SH-SY5Y (cell line): ENCODE data around the gene DMBX1.

Experiments used
- GATA2 ChIP-seq: IDR thresholded peaks from 2 replicates; pipeline ENCODE4 v1.6.1; 2011; ENCODE audit warnings: mild to moderate bottlenecking, low read depth, low read length
- GATA3 ChIP-seq: IDR thresholded peaks from 2 replicates; pipeline ENCODE4 v1.6.1; 2011; ENCODE audit warnings: low read depth, mild to moderate bottlenecking, low read length, moderate library complexity

The DMBX1 gene

DNA sequence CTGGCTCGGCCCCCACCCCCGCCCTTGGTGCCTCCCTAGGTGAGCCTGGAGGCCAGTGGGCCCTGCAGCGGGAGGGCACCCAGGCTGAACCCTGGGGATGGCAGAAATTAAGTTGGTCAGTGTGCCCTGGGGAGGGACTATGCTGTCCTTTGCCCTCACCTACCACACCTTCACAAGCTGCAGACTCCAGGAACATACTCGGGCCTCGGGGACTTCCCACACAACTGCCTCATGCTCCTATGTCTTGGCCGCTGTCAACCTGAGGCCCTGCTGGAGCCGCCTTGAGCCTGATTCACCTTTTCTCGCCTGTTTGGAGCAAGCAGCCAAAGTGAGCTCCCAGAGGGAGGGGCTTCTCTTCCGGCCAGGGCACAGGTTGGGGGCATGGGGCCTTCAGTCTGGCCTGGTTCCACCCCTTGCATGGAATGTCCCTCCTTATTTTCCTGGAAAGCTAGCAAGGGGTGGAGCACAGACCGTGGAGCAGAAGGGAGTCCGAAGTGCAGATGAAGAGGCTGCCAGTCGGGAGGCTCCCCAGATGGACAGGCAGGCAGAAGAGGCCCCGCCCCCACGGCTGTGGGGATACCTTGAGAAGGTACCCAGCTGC lies 37.2 kb downstream of the DMBX1 start:
- TF ChIP-seq GATA2 (no peak), GATA3 (no peak)

DNA sequence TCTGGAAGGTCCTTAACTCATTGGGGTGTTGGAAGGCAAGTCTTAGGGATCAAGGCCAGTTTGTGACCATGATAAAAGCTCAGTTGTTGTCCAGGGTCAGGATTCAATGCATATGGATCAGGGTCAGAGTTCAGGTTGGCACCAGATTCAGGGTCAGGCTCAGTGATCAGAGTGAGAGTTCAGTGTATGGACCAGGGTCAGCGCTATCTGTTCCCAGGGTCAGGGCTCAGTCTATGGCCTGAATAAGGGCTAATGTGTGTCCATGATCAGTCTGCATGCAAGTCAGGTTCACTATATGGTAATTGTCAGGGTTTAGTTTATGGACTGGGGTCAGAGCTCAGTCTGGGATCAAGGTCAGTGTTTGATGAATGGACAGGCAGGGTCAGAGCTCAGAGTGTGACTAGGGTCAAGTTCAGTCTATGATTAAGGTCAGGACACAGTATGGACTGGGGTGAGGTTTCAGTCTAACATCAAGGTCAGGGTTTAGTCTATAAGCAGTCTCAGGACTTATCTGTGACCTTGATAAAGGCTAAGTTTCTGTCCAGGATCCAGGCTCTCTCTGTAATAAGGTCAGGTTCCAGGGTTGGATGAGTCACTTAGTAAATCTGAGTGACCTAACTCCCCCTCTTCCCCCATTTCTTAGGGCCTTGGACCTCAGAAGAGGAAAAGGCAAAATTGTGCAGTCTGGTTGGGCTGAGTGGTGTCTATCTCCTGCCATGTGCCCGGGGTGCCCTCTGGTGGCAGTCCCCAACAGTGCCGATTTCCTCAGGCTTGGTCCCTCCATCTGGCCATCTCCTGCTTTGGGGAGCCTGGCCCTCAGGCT lies 38.0 kb downstream of the DMBX1 start:
- TF ChIP-seq GATA3 (no peak), GATA2 (no peak)

DNA sequence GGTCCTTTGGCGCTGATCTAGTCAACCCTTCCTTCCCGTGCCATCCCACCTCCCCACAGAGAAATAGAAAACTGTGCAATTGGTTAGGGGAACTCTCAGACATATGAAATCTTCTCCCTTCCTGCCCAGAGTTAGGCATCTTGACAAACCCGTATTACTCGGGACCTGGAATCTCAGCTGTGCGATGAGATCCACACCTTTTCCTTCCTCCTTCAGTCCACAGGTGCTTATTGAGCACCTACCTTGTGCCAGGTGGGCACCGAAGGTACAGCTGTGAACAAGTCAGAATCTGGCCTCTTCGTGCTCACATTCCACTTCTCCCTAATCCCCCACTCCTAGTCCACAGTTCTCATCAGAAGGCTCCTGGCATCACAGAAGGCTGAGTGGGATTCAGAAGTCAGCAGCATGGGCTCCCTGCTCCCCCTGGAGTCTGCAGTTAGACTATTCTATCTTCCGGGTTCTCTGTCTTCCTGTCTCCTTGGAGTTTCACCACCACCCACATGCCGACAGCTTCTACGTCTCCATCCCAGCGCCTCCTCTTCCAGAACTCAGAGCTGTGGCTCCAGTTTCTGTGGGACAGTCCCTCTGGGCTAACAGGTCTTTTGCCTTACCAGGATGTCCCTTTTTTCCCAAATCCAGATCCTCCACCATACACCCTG lies 38.8 kb downstream of the DMBX1 start:
- no peak for TF ChIP-seq GATA2
- no peak for TF ChIP-seq GATA3

DNA sequence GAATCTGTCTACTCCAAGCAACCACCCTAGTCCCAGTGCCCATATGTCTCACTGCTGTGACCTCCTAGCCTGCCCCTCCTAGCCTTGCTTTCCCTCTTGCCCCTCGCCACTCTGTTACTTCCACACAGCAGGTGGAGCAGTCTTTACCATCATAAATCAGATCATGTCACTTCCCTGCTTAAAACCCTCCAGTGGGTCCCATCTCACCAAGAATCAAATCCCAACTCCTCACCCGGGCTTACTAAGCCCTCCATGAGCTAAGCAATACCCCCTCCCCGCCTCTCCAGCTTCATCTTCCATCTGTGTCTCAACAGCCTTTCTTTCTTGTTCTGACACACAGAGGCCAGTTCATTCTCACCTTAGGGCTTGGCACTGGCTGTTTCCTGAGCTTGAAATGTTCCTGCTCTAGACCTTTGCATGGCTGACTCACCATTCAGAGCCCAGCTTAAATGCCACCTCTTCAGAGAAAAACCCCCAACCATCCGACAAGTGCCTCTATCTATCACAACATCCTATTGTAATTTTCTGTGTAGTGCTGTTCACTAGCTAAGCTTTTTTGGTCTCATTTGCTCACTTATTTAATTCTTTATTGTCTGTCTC lies 39.5 kb downstream of the DMBX1 start:
- no peak for TF ChIP-seq GATA3
- TF ChIP-seq GATA2 = no peak

DNA sequence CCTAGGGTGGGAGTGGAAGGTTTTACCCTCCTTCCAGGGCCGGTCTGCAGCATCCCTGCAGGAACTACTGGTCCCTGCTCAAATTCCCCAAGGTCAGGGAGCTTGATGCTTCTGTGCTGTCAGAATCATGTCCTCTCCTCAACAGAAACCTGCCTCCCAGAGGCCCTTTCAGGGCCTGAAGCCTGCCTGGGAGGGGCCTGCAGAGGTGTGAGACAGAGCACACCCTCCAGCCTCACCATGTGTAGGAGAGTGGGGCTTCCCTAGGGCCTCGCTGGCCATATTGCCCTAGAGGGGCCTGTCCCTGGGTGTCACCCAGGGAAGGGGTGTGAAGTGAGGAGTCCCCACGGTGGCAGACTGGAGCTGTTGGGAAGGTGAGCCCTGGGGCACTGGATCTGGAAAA lies 40.7 kb downstream of the DMBX1 start:
- TF ChIP-seq GATA3 (no peak), GATA2 (no peak)

GRCh38 chr1:46530791-46531409 lies 41.3 kb downstream of the DMBX1 start:
- TF ChIP-seq GATA2 = no peak

DNA sequence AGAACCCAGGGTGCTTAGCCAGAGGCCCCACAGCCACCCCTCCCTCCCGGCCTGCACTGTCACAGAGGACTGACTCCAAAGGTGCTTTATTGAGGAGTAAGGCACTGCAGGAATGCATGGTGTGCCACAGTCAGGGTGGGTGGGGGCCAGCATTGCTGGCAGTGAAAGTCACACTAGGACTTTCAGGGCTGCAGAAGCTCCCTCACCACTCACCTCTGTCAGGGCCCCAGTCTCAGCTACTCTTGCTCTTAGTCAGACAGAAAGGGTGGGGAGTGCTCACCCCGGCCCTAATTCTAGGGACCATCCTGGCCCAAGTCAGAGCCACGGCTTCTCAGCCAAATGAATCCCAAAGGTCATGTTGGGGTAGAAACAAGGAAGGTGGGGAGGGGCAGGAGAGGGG lies 42.5 kb downstream of the DMBX1 start:
- no peak for TF ChIP-seq GATA3
- TF ChIP-seq GATA2 = no peak

DNA sequence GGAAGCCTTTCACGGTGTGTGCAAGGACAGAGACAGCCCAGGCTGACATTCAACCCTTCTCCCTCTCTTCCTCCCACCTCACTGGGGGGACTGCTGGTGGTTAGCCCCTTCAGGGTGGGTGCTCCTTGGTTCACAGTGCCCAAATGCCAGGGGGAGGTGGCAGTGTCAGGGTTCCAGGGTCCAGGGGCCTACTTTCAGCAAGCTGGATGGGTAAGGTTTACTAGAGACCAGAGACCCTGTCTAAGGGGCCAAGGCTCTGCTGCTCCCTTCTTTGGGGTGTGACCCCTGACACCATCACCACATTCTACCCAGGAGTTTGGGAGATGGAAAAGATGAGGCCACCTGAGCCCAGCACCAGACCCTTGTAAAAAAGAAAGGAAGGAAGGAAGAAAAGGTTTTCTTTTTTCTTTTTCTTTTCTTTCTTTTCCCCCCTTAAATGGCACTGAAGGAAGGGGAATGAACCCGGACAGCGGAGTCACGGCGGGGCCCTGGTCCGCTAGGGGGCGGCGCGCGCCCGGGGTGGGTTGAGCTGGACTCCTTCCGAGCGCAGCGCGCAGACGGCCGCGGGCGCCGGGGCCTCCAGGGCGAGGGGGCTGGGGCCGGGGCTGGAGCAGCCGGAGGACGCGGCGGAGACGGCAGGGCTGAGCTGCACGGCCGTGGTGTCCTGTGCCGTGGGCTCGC lies 43.0 kb downstream of the DMBX1 start:
- TF ChIP-seq GATA2 = no peak
- TF ChIP-seq GATA3 = no peak

- TF ChIP-seq GATA3 (no peak), GATA2 (no peak)
These were observed 43.7 kb downstream of the DMBX1 start for GRCh38 chr1:46533179-46533864.

GRCh38 chr1:46535063-46535462 lies 45.4 kb downstream of the DMBX1 start:
- no peak for TF ChIP-seq GATA2
- no peak for TF ChIP-seq GATA3

DNA sequence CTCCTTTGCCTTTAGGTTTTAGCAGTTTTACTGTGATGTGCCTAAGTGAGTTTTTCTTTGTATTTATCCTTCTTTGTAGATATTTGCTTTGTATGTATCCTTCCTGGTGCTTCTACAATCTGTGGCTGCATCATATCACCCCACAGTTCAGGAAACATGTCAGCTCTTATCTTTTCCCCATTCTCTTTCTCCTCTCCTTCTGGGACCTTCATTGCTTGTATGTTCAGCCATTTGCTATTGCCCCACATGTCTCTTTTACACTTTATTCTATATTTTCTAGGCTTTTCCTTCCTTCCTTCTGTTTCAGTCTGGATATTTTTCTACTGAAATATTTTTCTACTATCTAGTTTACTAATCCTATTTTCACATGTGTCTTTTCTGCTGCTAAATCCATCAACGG lies 46.9 kb downstream of the DMBX1 start:
- TF ChIP-seq GATA2 = no peak
- no peak for TF ChIP-seq GATA3

- TF ChIP-seq GATA2 (no peak), GATA3 (no peak)
These were observed 48.0 kb downstream of the DMBX1 start for GRCh38 chr1:46537651-46538050.

DNA sequence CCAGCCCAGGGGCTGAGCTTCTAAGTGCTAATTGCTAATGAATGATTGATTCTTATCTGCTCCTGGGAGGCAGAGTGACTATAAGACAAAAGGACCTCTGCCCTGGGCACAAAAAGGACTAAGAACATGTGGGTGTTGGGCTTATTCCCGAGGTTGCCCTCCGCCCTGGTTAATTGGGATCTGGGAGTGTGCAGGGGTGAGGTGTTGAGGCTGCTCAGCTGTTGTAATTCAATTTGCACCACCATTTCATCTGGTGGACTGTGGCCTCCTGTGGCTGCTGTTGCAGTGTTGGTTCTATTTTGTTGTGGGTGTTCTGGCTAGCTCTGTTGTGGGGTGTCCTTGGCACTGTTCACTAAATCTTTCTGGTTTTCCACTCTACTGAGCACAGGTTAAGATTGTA lies 48.5 kb downstream of the DMBX1 start:
- TF ChIP-seq GATA3 = no peak
